ENCODE measurements around the gene OPA3.

GRCh38 chr19:45595814-45596213, 11.2 kb upstream of the OPA3 start:
- TF ChIP-seq CTCF (IDR thresholded peaks at IDR 0.05; ENCODE audit: low read length) (no peak), EZH2 (IDR thresholded peaks at IDR 0.05; ENCODE audit: borderline replicate concordance, low read length) (no peak)

Data from OCI-LY1 (cell line).